ENCODE data around the gene GNAZ. TPM values are rescaled to one million over a fixed set of nuclear protein-coding genes. Genes with fewer than 3 reads are reported as not detected.

GNAZ gene
- polyA plus RNA-seq, 4 donors, result 2.7 to 6.4 (median 4.9) TPM

DNA sequence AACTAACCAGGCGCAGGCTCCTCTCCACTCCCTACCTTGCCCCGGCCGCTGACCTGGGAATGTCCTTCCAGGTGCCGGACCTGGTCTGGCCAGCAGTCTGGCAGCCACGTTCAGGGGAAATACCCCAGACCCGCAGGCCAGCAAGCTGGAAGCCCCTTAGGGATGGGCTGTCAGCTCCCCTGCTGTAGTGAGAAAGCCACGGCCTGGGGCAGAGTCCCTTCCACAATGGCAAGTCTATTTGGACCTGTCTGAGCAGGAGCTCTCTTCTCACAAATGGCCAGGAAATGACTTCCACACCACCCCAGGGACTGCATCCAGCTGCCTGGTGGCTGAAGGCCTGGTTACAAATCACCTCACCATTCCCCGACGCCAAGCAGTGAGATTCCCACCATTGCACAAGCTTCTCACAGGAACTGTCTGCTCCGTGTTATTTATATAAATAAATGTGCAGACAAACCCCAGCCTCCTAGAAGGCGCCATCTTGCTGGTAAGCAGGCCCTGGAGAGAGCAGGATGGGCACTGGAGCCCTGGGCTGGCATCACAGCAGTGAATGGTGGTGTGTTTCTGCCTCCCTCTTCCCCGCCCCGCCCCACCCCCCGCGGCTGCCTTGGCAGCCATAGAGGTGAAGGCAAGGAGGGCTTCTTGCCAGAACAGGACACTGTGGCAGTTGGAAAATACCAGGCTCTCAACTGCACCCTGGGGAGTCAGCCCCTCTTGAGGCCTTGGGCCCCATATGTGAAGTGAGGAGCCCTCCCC lies 47.8 kb downstream of the GNAZ start:
- DNase-seq (ENCODE audit: low read depth in 4 of 4, low spot score in 3 of 4), result no peak

DNA sequence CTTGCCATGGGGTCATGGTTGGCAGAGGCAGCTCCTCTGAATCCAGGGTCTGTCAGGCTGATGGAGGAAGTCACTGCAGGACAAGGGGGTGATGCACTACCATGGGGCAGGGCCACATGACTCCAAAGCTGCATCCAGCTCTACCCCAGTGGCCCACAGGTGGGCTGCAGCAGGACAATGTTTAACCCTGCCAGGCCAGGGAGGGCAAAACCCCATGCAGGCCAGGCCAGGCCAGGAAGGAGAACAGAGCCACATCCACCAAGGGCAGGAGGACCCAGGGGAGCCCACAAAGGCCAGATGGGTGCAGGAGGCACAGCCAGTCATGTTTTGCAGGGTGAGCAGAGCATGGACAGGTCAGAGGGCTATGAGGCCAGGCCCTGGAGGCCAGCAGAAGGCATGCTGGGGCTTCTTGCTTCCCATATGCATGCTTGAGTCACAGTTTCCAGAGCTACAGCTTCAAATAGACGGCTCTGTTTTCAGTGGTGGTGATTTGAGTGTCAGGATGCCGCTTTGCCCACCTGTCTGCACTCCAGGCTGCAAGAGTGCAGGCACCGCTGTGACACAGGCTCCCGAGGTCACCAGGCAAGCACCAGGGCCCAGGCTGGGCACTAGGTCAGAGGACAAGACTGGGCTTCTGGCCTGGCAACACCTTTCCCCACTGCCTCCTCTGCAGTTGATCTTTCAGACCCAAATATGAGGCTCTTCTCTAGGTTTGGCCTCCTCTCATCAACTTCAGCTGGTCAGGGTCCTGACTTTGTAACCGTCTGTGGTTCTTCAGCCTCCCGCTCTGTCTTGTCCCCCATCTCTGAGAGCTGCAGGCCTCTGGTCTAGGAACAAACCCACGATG lies 48.6 kb downstream of the GNAZ start:
- no peak for DNase-seq (ENCODE audit: low read depth in 4 of 4, low spot score in 3 of 4)

DNA sequence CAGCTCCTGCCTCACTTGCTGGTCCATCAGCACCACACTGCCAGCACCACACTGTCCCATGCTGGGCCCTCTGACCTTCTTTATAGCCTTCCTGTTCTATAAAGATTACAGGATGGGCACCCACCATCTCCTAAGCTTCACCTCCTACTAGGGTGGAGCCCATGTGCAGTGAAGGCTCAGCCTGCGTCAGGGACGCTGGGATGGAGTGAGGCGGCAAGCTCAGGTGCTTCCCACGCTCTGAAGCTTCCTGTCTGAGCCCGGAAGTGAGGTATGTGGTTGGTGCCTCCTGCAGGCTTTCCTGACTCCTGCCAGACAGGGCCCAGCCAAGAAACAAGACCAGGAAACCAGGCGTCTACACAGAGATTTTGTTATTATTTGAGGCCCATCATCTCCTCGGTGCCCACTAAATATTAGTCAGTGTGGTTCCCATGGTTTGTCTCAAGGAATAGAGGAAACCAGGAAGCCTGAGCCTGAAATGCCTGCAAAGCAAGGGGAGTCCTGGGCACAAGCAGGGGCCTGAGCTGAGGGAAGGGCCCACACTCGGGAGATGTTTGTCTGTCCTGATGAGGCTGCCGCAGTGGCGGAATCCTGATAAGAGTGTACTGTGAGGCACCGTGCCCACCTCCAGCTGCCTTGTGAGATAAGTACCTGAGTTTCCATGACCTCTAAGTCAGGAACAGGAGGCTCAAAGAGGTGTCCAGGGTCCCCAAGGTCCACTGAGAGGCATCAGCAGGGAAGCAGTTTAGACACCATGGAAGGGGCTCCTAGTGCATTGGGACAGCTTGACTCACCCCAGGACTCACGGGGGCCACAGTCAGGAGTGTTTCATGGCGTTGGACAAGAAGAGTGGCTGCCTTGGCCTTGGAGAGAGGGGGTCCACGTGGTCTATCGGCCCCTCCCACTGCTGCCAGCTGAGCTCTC lies 49.4 kb downstream of the GNAZ start:
- DNase-seq (ENCODE audit: low read depth in 4 of 4, low spot score in 3 of 4), result no peak

DNA sequence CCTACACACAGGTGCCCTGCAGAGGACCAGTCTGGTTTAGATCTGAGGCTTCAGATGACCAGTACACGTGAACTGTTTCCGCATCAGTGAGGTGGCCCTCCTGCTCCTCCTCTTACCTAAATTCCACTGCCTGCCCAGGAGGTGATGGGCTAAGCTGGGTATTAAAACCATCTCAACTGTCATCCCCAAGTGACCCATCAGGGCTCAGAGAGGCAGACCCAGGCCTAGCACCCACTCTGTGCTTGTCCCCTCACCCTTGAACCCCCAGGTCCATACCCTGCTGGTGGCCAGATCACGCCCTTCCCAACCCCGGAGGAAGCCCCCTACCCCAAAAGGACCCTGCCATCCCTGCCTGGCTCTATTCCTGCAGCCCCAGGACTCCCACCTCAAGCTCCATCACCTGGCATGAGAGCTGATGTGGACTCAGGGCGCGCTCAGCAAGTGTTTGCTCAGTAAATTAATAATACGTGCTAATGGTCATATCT lies 50.1 kb downstream of the GNAZ start:
- DNase-seq (ENCODE audit: low read depth in 4 of 4, low spot score in 3 of 4), result no peak

DNA sequence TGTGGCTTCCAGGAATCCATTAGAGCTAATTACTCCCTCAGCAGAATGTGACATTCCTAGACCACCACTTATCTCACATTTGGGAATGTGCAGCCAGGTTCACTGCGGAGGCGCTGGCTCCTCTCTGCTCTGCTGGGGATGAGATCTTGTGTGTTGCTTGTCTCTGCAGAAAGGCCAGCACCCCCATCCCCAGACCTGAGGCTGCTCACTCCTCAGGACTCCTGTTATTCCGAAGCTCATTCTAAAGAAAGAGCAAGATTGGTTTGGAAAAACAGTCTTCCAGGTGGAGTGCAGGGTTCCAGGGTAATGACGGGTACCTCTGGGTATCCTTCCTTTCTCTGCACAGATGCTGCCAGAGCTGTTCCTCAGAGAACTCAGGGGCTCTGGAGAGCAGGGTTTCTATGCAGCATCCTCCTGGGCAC lies 50.7 kb downstream of the GNAZ start:
- no peak for DNase-seq (ENCODE audit: low read depth in 4 of 4, low spot score in 3 of 4)

DNA sequence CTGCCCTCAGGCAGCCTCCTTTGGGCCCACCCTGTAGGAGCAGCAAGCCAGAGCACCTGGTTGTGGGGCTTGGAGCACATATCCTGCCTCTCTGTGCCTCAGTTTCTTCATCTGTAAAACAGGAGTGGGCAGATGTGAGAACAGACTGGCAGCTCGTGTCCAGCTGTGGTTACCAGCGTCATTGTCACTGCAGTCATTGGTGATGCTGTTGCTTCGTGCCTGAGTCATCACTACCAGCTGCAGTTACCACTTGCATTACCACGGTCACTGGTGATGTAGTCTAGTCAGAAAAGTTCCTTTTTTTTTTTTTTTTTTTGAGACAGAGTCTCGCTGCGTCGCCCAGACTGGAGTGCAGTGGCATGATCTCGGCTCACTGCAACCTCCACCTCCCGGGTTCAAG lies 51.1 kb downstream of the GNAZ start:
- DNase-seq (ENCODE audit: low read depth in 4 of 4, low spot score in 3 of 4), result no peak

DNA sequence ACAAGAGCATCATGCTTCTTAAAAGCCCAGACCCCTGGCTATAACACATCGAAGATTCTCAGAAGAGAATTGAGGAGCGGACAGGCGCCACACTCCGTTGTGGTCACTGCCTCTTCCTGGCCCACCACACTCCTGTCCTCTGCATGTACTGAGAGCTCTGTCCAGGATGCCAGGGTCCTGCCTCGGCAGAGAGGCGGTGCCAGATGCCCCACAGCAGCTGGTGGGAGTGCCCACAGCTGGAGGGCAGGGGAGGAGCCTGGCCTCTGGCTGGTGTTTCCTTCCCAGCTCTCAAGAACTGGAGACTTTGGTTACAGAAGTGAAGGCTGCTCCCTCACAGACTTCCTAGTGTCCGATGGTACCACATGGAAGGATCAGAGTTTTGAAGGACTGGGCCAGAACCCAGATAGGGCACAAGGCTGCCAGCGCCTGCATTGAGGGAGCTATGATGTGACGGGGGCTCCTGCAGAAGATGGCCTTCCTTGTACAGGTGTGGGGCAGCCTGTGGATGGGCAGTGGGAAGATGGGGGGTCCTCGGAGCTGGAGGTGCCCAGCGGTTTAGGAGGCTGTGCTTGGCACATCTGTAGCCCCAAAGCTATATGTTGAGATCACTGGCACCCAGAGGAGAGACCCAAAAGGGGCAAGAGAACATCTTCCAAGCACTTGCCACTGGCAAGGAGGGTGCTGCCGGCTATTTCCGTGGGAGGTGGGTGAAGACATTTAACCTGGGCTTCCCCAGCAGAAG lies 52.1 kb downstream of the GNAZ start:
- DNase-seq (ENCODE audit: low read depth in 4 of 4, low spot score in 3 of 4), result no peak

DNA sequence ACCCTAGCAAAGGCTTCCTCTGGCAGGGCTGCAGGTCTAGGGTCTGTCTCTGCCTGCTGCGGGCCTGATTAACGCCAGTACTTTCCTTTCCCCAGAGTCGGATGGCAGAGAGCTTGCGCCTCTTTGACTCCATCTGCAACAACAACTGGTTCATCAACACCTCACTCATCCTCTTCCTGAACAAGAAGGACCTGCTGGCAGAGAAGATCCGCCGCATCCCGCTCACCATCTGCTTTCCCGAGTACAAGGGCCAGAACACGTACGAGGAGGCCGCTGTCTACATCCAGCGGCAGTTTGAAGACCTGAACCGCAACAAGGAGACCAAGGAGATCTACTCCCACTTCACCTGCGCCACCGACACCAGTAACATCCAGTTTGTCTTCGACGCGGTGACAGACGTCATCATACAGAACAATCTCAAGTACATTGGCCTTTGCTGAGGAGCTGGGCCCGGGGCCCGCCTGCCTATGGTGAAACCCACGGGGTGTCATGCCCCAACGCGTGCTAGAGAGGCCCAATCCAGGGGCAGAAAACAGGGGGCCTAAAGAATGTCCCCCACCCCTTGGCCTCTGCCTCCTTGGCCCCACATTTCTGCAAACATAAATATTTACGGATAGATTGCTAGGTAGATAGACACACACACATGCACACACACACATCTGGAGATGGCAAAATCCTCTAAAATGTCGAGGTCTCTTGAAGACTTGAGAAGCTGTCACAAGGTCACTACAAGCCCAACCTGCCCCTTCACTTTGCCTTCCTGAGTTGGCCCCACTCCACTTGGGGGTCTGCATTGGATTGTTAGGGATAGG lies 52.9 kb downstream of the GNAZ start:
- no peak for DNase-seq (ENCODE audit: low read depth in 4 of 4, low spot score in 3 of 4)

DNA sequence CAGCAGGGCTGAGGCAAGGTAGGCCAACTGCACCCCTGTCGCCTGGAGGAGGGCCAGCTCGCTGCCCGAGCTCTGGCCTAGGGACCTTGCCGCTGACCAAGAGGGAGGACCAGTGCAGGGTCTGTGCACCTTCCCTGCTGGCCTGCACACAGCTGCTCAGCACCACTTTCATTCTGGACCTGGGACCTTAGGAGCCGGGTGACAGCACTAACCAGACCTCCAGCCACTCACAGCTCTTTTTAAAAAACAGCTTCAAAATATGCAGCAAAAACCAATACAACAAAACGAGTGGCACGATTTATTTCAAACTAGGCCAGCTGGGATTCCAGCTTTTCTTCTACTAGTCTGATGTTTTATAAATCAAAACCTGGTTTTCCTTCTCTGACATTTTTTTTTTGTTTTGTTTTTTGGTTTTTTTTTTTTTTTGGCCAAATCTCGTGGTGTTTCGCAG lies 53.5 kb downstream of the GNAZ start:
- DNase-seq (ENCODE audit: low read depth in 4 of 4, low spot score in 3 of 4), result no peak

DNA sequence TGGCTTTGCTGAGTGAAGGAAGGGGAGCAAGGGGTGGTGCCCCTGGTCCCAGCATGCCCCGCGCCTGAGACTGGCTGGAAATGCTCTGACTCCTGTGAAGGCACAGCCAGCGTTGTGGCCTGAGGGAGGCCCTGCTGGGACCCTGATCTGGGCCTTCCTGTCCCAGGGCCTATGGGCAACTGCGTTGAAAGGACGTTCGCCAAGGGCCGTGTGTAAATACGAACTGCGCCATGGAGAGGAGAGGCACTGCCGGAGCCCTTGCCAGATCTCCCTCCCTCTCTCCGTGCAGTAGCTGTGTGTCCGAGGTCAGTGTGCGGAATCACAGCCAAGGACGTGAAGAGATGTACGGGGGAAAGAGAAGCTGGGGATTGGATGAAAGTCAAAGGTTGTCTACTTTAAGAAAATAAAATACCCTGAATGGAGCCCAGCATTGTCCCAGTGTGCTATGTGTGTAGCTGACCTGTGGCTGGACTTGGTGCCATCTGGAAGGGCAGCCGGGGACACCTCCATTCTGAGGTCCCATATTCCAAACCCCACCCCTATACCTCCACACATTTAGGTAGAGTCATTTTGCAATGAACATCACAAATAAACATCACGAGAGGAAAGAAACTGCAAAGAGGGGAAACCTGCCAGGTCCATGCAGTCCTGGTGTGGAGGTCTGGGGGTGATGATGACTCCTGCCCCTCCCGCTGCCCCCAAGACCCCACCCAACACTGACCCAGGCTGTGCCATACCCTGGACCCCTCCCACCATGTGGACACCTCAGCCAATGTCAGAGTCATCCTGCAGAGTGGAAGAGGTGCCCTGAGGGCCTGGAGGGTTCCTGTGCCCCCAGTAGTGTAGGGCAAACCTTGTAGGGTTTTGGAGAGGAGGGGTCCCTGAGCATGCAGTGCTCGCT lies 54.5 kb downstream of the GNAZ start:
- DNase-seq (ENCODE audit: low read depth in 4 of 4, low spot score in 3 of 4), result no peak

DNA sequence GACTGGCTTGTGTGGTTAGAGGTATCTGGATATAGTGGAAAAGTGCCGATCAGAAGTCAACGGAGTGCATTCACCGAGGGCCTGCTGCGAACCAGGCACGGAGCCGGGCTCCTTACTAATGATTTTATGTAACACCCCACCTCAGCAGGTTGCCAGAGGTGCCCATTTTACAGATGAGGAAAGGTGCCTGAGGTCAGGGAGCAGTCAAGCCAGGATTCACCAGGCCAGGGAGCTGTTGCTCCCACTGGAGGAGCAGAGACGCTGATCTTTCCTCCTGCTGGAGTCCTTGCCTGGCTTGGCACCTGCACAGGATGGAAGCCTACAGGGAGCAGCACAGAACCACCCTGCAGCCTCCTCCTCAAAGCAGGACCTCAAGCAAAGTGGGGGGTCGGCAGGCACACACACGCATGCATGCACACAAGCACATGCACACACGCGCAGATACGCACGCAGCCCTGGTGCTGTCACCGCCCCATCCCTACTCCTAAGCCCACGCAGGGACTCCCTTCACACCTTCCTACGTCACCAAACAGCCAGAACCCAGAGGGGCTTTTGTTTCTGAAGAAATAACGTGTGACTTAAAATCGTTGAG lies 55.3 kb downstream of the GNAZ start:
- DNase-seq (ENCODE audit: low read depth in 4 of 4, low spot score in 3 of 4), result no peak

DNA sequence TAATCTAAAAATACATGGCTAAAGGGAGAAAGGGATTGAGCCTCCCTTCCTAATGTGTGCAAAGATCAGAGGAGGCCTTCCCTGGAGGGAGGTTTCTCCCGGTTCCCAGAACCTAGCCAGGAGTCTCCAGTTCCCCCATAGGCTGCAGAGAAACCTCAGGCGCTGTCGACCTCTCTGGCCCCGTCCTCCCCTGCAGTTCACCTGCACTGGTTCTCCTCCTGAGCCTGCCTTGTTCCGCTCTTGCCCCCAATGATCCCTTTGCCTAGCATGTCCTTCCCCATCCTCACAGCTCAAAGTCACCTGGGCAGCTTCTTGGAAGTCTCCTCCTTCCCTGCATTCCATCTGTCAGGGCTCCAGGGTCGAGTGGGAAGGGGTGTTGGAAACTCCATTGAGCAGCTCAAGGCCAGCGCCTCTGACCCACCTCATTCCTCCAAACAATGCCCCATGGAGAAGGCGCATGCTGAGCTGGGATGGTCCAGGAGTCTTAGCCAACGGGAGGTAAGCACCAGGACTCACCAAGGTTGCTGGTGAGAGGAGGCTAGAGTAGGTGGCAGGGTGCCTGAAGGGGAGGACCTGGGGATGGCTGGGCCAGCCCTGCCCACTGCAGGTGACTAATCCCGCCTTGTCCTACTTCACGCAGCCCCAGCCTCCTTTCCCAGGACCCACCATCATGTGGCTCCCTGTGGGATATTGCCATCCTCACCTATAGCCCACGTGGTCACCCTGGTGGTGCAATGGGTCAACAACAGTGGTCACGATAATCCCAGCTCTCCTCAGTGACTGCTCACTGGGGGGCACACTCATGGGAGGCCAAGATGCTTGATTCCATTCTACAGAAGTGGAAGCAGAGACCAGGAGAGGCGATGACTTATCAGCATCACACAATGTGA lies 56.1 kb downstream of the GNAZ start:
- DNase-seq (ENCODE audit: low read depth in 4 of 4, low spot score in 3 of 4), result no peak

DNA sequence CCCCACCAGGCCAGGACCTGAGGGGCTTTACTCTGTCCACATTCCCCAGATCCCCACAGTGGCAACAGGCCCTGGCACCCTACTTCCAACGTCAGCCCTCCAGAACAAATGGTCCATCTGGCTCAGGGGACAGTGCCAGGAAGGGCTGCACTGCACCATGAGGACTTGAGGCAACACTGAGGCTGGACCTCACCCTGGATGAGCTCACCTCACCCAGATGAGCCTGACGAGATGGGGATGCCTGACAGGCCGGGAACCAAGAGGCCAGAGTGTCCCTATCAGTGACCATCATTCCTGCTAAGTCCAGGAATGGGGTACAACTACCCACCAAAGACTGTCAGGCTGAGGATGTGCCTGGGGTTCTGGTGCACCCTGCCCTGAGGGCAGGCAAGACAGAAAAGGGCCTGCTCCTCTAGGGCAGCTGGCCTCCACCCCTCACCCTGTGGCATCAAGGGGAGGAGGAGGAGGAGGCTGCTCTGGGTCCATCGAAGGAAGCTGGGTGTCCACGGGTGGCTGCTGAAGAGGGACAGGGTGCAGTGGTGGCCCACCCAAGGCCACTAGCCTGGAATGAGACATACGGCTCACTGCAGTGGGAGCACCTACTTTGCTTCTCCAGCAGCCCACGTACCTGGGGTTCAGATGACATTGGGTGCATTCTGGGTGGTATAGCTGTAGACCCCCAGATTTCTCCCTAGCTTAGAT lies 56.9 kb downstream of the GNAZ start:
- no peak for DNase-seq (ENCODE audit: low read depth in 4 of 4, low spot score in 3 of 4)

DNA sequence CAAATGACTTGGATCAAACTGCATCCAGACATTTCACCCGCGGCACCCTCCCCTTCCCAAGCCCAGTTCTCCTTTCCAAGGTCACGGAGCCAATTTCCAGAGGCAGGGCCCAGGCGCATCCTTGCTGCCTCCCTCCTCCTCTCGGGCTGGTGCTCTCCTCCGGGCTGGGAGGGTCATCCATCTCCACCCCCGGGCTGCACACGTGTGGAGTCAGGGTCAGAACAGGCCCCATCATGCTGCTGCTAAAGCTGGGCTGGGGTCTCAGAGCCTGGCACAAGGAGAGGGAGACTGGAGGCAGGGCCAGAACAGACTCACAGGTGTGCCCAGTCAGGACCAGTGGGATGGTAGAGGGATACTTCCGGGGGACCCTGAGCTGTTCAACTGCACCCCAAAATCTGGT lies 57.5 kb downstream of the GNAZ start:
- DNase-seq (ENCODE audit: low read depth in 4 of 4, low spot score in 3 of 4), result no peak

DNA sequence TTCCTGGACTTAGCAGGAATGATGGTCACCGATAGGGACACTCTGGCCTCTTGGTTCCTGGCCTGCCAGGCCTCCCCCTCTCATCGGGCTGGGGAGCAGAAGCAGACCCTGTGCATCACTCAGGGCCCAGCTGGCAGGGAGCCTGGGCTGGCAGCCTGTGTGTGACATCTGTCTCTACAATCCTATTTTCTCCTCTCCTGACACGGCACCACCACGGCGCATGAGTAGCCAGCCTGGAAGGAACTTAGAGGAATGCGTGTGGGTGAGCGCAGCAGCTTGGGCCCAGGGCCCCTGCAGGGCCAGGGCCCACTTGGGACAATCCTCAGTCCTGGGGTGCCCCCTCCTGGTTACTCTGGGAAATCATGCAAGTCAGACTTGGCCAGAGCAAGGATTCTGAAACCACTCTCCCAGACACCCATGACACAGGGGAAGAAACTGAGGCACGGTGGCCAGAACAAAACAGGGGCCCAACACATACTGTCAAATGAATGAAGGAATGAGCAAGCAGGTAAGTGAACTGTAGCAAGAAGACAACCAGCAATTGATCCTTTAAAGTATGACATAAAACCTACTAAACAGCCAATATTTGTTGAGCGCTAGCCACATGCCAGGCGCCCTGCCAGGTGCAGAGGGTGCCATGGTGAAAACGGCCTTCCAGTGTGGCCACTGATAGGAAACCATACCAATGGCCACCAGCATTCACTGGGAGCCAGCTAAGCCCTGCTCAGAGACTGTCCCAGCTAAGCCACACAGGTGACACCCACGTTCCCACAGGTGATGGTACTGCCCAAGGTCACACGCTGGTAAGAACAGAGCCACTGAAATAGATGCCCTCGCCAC lies 58.2 kb downstream of the GNAZ start:
- peak in 2 of 4 donors; percentile 46 to 62 for DNase-seq (ENCODE audit: low read depth in 4 of 4, low spot score in 3 of 4)
